GM12873 (cell line): Measurements from ENCODE around the gene PLEKHA3.

ENCODE experiments used
- CTCF ChIP-seq: IDR thresholded peaks from 2 replicates; pipeline ENCODE4 v1.5.1; 2012; ENCODE audit warnings: low read depth, mild to moderate bottlenecking, moderate library complexity, low read length, control low read depth; ENCODE audit not compliant: insufficient read depth; ENCODE audit errors: missing control alignments

Gene PLEKHA3

GRCh38 chr2:178473931-178474330 is 6.3 kb upstream of the PLEKHA3 start:
- TF ChIP-seq CTCF: no peak

GRCh38 chr2:178474560-178474959 is 5.7 kb upstream of the PLEKHA3 start:
- TF ChIP-seq CTCF: no peak

DNA sequence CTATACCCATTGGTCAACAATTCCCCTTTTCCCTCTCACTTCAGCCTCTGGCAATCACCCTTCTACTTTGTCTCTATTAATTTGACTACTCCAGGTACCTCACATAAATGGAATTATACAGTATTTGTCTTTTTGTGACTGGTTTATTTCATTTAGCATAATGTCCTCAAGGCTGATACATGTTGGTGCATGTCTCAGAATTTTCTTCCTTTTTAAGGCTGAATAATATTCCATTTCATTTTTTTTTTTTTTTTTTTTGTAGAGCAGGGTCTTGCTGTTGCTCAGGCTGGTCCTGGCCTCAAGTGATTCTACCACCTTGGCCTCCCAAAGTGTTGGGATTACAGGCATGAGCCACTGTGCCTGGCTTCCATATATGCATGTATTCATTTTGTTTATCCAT is 3.8 kb upstream of the PLEKHA3 start:
- TF ChIP-seq CTCF: no peak

GRCh38 chr2:178477443-178478129 is 2.7 kb upstream of the PLEKHA3 start:
- TF ChIP-seq CTCF: no peak

DNA sequence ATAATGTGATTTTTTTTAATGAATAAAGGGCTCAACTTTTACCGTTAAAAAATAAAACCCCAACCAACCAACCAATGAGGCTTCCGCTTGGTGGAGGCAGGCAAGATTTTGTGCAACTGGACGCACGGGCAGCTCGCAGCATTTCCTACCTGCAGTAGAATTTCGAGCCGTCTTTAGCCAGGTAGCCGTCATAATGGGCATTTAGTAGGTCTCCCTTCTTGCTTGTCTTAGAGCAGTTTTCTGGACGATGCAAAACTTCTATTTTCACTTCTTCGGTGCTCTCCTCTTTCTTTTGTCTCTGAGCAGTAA is 2.2 kb upstream of the PLEKHA3 start:
- TF ChIP-seq CTCF: no peak

- peak; percentile 82 for TF ChIP-seq CTCF
Measured at GRCh38 chr2:178478439-178479274, 1.6 kb upstream of the PLEKHA3 start, which contains the start of gene FKBP7. TSS of gene FKBP7 (minus strand) at chr2:178478600. CDS start at chr2:178478499, 101 bp downstream.

DNA sequence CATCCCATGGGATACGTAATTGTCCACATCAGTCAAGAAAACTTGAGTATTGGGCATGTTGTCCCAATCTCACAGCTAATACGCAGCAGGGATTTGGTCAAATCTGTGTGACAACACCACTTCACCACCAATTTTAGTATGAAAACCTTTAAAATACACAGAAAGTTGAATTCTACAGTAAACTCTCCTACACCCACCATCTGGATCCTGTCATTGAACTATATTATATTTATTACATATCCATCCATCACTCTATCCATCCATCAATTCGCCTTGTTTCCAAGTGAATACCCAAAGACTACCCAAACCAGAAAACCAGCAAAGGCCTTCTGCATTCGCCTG is 1.0 kb upstream of the PLEKHA3 start:
- TF ChIP-seq CTCF: no peak
